ENCODE data around the gene CTPS2. TPM values are rescaled to one million over a fixed set of nuclear protein-coding genes. Genes with fewer than 3 reads are reported as not detected.

The CTPS2 gene
- polyA plus RNA-seq, 1 of the 3 experiments (the other 2 are of a cell fraction): 6.1 TPM

DNA sequence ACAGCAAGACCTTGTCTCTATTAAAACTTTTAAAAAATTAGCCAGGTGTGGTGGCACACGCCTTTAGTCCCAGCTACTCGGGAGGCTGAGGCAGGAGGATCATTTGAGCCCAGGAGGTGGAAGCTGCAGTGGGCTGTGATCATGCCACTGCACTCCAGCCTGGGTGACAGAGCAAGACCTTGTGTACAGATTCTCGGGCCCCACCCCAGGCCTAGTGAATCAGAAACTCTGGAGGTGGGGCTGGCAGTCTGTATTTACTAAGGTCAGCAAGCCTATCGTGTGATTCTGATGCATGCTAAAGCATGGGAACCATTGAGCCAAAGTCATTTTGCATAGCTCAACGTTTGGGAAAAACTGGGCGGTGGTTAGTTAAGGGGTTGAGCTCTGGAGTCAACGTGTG is 59.0 kb downstream of the CTPS2 start:
- Histone ChIP-seq H4K20me1 (ENCODE audit: insufficient read depth) (no peaks in the 10 kb centered on the region), H3K4me2 (peak overlapping the region; percentile 18; the same call in 1 of the 2 replicates), H3K27me3 (ENCODE audit: insufficient read depth) (no peaks in the 10 kb centered on the region), H3K27ac (ENCODE audit: low read depth in 2 of 2, low read length in 1 of 2) (peak overlapping the region in 1 of 2 experiments; percentile 48; a peak in 2 of 4 replicates), H3F3A (replicated peaks; ENCODE audit: insufficient read depth) (peaks cover 7% of the 10 kb centered on the region), H3K9me3 (no peaks in the 10 kb centered on the region), H3K9ac (no peak overlapping the region), H3K4me3 (ENCODE audit: low read depth in 2 of 2, low read length in 1 of 2) (no peak overlapping the region), H3K36me3 (replicated peaks in 1 of 2; ENCODE audit: control insufficient read depth in 1 of 2, insufficient read depth in 2 of 2, low read length in 1 of 2) (peaks cover 0 to 5% of the 10 kb centered on the region in 2 experiments), H3K9me2 (no peaks in the 10 kb centered on the region), H2AFZ (ENCODE audit: low read depth) (no peak overlapping the region), H3K79me2 (ENCODE audit: insufficient read depth) (no peaks in the 10 kb centered on the region), H3K4me1 (ENCODE audit: control insufficient read depth in 1 of 2, insufficient read depth in 2 of 2, low read depth in 1 of 2, low read length in 1 of 2) (peaks cover 0 to 29% of the 10 kb centered on the region in 2 experiments; a peak in 1 of 4 replicates)
- DNase-seq: no peak
- TF ChIP-seq FOXJ3 (CRISPR knock-in tag; IDR thresholded peaks at IDR 0.05) (no peak), TEAD4 (IDR thresholded peaks at IDR 0.05; ENCODE audit: borderline replicate concordance, insufficient read depth) (no peak), FOXM1 (IDR thresholded peaks at IDR 0.05; ENCODE audit: low read depth) (no peak), EZH2phosphoT487 (IDR thresholded peaks at IDR 0.05; ENCODE audit: borderline replicate concordance, low read depth) (no peak), SMC3 (IDR thresholded peaks at IDR 0.05; ENCODE audit: low read depth, low read length) (no peak), FOSL2 (IDR thresholded peaks at IDR 0.05; ENCODE audit: borderline replicate concordance, low read depth) (no peak), JUND (IDR thresholded peaks at IDR 0.05) (no peak), RXRA (IDR thresholded peaks at IDR 0.05; ENCODE audit: borderline replicate concordance, low read depth) (no peak), EP300 (IDR thresholded peaks at IDR 0.05; ENCODE audit: borderline replicate concordance in 1 of 2, low read depth in 1 of 2, low read length in 1 of 2) (no peak)
- TF ChIP-seq, protein P1, sequence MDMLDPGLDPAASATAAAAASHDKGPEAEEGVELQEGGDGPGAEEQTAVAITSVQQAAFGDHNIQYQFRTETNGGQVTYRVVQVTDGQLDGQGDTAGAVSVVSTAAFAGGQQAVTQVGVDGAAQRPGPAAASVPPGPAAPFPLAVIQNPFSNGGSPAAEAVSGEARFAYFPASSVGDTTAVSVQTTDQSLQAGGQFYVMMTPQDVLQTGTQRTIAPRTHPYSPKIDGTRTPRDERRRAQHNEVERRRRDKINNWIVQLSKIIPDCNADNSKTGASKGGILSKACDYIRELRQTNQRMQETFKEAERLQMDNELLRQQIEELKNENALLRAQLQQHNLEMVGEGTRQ (IDR thresholded peaks at IDR 0.05; ENCODE audit: borderline replicate concordance, low read depth, low read length): no peak
- TF ChIP-seq, protein P2, sequence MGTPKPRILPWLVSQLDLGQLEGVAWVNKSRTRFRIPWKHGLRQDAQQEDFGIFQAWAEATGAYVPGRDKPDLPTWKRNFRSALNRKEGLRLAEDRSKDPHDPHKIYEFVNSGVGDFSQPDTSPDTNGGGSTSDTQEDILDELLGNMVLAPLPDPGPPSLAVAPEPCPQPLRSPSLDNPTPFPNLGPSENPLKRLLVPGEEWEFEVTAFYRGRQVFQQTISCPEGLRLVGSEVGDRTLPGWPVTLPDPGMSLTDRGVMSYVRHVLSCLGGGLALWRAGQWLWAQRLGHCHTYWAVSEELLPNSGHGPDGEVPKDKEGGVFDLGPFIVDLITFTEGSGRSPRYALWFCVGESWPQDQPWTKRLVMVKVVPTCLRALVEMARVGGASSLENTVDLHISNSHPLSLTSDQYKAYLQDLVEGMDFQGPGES (IDR thresholded peaks at IDR 0.05; ENCODE audit: low read depth, low read length): no peak
- TF ChIP-seq, protein P3, sequence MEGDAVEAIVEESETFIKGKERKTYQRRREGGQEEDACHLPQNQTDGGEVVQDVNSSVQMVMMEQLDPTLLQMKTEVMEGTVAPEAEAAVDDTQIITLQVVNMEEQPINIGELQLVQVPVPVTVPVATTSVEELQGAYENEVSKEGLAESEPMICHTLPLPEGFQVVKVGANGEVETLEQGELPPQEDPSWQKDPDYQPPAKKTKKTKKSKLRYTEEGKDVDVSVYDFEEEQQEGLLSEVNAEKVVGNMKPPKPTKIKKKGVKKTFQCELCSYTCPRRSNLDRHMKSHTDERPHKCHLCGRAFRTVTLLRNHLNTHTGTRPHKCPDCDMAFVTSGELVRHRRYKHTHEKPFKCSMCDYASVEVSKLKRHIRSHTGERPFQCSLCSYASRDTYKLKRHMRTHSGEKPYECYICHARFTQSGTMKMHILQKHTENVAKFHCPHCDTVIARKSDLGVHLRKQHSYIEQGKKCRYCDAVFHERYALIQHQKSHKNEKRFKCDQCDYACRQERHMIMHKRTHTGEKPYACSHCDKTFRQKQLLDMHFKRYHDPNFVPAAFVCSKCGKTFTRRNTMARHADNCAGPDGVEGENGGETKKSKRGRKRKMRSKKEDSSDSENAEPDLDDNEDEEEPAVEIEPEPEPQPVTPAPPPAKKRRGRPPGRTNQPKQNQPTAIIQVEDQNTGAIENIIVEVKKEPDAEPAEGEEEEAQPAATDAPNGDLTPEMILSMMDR (IDR thresholded peaks at IDR 0.05): no peak
- TF ChIP-seq, protein P4, sequence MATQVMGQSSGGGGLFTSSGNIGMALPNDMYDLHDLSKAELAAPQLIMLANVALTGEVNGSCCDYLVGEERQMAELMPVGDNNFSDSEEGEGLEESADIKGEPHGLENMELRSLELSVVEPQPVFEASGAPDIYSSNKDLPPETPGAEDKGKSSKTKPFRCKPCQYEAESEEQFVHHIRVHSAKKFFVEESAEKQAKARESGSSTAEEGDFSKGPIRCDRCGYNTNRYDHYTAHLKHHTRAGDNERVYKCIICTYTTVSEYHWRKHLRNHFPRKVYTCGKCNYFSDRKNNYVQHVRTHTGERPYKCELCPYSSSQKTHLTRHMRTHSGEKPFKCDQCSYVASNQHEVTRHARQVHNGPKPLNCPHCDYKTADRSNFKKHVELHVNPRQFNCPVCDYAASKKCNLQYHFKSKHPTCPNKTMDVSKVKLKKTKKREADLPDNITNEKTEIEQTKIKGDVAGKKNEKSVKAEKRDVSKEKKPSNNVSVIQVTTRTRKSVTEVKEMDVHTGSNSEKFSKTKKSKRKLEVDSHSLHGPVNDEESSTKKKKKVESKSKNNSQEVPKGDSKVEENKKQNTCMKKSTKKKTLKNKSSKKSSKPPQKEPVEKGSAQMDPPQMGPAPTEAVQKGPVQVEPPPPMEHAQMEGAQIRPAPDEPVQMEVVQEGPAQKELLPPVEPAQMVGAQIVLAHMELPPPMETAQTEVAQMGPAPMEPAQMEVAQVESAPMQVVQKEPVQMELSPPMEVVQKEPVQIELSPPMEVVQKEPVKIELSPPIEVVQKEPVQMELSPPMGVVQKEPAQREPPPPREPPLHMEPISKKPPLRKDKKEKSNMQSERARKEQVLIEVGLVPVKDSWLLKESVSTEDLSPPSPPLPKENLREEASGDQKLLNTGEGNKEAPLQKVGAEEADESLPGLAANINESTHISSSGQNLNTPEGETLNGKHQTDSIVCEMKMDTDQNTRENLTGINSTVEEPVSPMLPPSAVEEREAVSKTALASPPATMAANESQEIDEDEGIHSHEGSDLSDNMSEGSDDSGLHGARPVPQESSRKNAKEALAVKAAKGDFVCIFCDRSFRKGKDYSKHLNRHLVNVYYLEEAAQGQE (IDR thresholded peaks at IDR 0.05; ENCODE audit: low read depth, low read length): no peak
- CTCF ChIA-PET: no interaction called here
- 68% methylated on average over 7 of the region's 7 CpGs for WGBS (ENCODE audit: low lambda C conversion rate)
- POLR2A ChIA-PET: no interaction called here

Data from SK-N-SH (cell line).